A673 (cell line): Measurements from ENCODE around the gene RASGEF1C.

Experiments
- EZH2 ChIP-seq: fragments of 200-600 bp; sonication (generic); IDR thresholded peaks from 2 replicates; pipeline ENCODE4 v1.6.1; 2017; ENCODE audit warnings: borderline replicate concordance, low read depth, mild to moderate bottlenecking, mixed read lengths, antibody characterized with exemption, low read length; ENCODE audit not compliant: poor library complexity, severe bottlenecking
- TF ChIP-seq, protein P1 (sequence below): fragments of 300-800, 200-600 bp; sonication (generic); conservative IDR thresholded peaks from 2 replicates; pipeline ENCODE4 v1.5.1; 2017; ENCODE audit warnings: low read depth, mild to moderate bottlenecking, antibody characterized with exemption, low read length, moderate library complexity, mixed read lengths

GRCh38 chr5:180230017-180230416 lies 21.0 kb upstream of the RASGEF1C start:
- TF ChIP-seq, protein P1, sequence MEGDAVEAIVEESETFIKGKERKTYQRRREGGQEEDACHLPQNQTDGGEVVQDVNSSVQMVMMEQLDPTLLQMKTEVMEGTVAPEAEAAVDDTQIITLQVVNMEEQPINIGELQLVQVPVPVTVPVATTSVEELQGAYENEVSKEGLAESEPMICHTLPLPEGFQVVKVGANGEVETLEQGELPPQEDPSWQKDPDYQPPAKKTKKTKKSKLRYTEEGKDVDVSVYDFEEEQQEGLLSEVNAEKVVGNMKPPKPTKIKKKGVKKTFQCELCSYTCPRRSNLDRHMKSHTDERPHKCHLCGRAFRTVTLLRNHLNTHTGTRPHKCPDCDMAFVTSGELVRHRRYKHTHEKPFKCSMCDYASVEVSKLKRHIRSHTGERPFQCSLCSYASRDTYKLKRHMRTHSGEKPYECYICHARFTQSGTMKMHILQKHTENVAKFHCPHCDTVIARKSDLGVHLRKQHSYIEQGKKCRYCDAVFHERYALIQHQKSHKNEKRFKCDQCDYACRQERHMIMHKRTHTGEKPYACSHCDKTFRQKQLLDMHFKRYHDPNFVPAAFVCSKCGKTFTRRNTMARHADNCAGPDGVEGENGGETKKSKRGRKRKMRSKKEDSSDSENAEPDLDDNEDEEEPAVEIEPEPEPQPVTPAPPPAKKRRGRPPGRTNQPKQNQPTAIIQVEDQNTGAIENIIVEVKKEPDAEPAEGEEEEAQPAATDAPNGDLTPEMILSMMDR: no peak
- no peak for TF ChIP-seq EZH2
